ENCODE data around the gene MCM10.

The MCM10 gene

GRCh38 chr10:13121500-13121854 is 39.9 kb upstream of the MCM10 start:
- Histone ChIP-seq H3K9me3 (replicated peaks; ENCODE audit: insufficient read depth, low read length) (no peaks in the 10 kb centered on the region), H4K20me1 (ENCODE audit: insufficient read depth, low read length) (no peaks in the 10 kb centered on the region), H3K9ac (ENCODE audit: low read length) (no peak overlapping the region), H3K4me2 (ENCODE audit: low read depth, low read length) (no peak overlapping the region), H3K4me3 (ENCODE audit: low read length) (no peak overlapping the region), H3K9me2 (replicated peaks; ENCODE audit: insufficient read depth, low read length) (no peaks in the 10 kb centered on the region), H3K36me3 (replicated peaks; ENCODE audit: insufficient read depth, low read length) (peaks cover 4% of the 10 kb centered on the region), H3K79me2 (ENCODE audit: low read length) (0 out of 2 replicates have a peak, but pooled peaks cover 2% of the 10 kb centered on the region), H3K27me3 (replicated peaks; ENCODE audit: insufficient read depth, low read length) (no peaks in the 10 kb centered on the region), H3F3A (ENCODE audit: insufficient read depth, low read length) (no peaks in the 10 kb centered on the region), H3K4me1 (ENCODE audit: low read length) (0 out of 2 replicates have a peak, but pooled peaks cover 3% of the 10 kb centered on the region), H3K27ac (ENCODE audit: low read length) (no peak overlapping the region), H2AFZ (ENCODE audit: low read length) (no peak overlapping the region)
- DNase-seq: no peak
- no peak for TF ChIP-seq EZH2 (optimal IDR thresholded peaks at IDR 0.05; ENCODE audit: low read depth, low read length)
- no peak for TF ChIP-seq CTCF (IDR thresholded peaks at IDR 0.05; ENCODE audit: low read length)
- TF ChIP-seq EZH2phosphoT487 (IDR thresholded peaks at IDR 0.05; ENCODE audit: low read length): no peak

- no peak overlapping the region for H2AFZ ChIP-seq (ENCODE audit: low read length)
- no peaks in the 10 kb centered on the region for H3F3A ChIP-seq (ENCODE audit: insufficient read depth, low read length)
- H4K20me1 ChIP-seq (ENCODE audit: insufficient read depth, low read length): no peaks in the 10 kb centered on the region
- H3K36me3 ChIP-seq (replicated peaks; ENCODE audit: insufficient read depth, low read length): 0 out of 2 replicates have a peak, but pooled peaks cover 7% of the 10 kb centered on the region
- H3K4me3 ChIP-seq (ENCODE audit: low read length): no peak overlapping the region
- TF ChIP-seq EZH2phosphoT487 (IDR thresholded peaks at IDR 0.05; ENCODE audit: low read length): no peak
- TF ChIP-seq CTCF (IDR thresholded peaks at IDR 0.05; ENCODE audit: low read length): no peak
- TF ChIP-seq EZH2 (optimal IDR thresholded peaks at IDR 0.05; ENCODE audit: low read depth, low read length): no peak
- H3K79me2 ChIP-seq (ENCODE audit: low read length): no peaks in the 10 kb centered on the region
- no peak overlapping the region for H3K9ac ChIP-seq (ENCODE audit: low read length)
- H3K27ac ChIP-seq (ENCODE audit: low read length): no peak overlapping the region
- no peaks in the 10 kb centered on the region for H3K27me3 ChIP-seq (replicated peaks; ENCODE audit: insufficient read depth, low read length)
- no peaks in the 10 kb centered on the region for H3K9me2 ChIP-seq (replicated peaks; ENCODE audit: insufficient read depth, low read length)
- no peak overlapping the region for H3K4me2 ChIP-seq (ENCODE audit: low read depth, low read length)
- DNase-seq: no peak
- H3K4me1 ChIP-seq (ENCODE audit: low read length): no peaks in the 10 kb centered on the region
- H3K9me3 ChIP-seq (replicated peaks; ENCODE audit: insufficient read depth, low read length): no peaks in the 10 kb centered on the region
Measured at GRCh38 chr10:13136651-13137050, 24.7 kb upstream of the MCM10 start.

- no peaks in the 10 kb centered on the region for H3K27me3 ChIP-seq (replicated peaks; ENCODE audit: insufficient read depth, low read length)
- no peak overlapping the region for H3K4me2 ChIP-seq (ENCODE audit: low read depth, low read length)
- H3K27ac ChIP-seq (ENCODE audit: low read length): no peak overlapping the region
- DNase-seq: no peak
- H3K4me3 ChIP-seq (ENCODE audit: low read length): no peak overlapping the region
- H4K20me1 ChIP-seq (ENCODE audit: insufficient read depth, low read length): no peaks in the 10 kb centered on the region
- H3K36me3 ChIP-seq (replicated peaks; ENCODE audit: insufficient read depth, low read length): no peaks in the 10 kb centered on the region
- H3K79me2 ChIP-seq (ENCODE audit: low read length): no peaks in the 10 kb centered on the region
- no peaks in the 10 kb centered on the region for H3K9me3 ChIP-seq (replicated peaks; ENCODE audit: insufficient read depth, low read length)
- no peaks in the 10 kb centered on the region for H3K9me2 ChIP-seq (replicated peaks; ENCODE audit: insufficient read depth, low read length)
- TF ChIP-seq CTCF (IDR thresholded peaks at IDR 0.05; ENCODE audit: low read length): no peak
- no peak for TF ChIP-seq EZH2 (optimal IDR thresholded peaks at IDR 0.05; ENCODE audit: low read depth, low read length)
- TF ChIP-seq EZH2phosphoT487 (IDR thresholded peaks at IDR 0.05; ENCODE audit: low read length): no peak
- no peak overlapping the region for H2AFZ ChIP-seq (ENCODE audit: low read length)
- no peaks in the 10 kb centered on the region for H3F3A ChIP-seq (ENCODE audit: insufficient read depth, low read length)
- H3K4me1 ChIP-seq (ENCODE audit: low read length): no peaks in the 10 kb centered on the region
- H3K9ac ChIP-seq (ENCODE audit: low read length): no peak overlapping the region
Measured at GRCh38 chr10:13139150-13139549, 22.2 kb upstream of the MCM10 start.

Measured in MM.1S (cell line).